Fibroblast of skin of right biceps (primary cell): ENCODE measurements around the gene ABCC8.

ENCODE experiments used
- DNase-seq: peaks from one replicate; pipeline ENCODE4 v3.0.0-alpha.2; 2013

The ABCC8 gene

DNA sequence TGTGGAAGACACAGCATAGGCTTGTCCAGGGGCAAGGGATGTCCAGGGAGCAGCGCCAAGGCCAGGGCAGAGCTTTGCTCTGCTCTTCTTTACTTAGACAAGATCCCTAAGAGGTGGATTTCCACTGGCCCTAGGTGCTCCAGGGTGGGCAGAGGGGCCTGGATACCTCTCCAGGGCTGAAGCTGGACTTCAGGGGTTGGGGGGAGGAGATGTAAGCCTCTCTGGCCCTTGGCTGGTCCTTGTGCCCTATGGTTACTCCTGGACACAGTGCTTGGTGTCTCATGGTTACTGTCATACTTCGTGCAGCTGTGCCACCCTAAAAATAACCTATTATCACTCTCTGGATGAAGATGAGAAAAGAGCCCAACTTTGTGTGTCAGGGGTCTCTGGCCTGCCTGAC is 75.3 kb downstream of the ABCC8 start:
- no peak for DNase-seq

DNA sequence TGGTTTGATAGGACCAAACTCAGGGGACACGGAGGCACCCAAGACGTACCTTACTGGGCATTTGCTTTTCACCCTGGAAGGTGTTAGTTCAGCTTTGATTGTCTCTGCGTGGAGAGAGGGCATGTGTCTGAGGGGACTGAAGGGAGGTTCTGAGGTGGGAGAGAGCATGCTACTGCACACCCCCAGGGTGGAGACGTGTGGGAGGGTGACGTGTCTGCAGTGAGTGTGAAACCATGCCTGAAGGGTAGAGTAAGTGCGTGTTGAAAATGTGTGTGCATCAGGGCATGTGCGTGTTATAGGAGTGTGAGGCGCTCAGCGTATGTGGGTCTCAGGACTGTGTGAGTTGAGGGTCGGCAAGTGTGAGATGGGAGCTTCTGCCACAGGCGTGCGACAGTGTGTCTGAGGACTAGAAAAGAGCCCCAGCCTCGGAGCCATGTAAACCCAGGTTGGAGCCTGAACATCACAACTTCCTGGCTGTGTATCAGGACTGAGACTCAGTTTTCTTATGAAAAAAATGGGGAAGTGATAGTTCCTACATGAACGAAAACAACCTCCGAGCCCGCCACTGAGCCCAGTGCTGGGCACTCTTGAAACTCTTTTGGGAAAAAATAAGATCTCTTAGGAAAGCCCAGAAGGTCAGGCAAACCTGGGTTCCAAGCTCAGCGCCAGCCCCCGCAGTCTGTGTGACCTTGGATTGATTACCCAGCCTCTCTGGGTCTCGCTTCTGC is 76.4 kb downstream of the ABCC8 start:
- no peak for DNase-seq

DNA sequence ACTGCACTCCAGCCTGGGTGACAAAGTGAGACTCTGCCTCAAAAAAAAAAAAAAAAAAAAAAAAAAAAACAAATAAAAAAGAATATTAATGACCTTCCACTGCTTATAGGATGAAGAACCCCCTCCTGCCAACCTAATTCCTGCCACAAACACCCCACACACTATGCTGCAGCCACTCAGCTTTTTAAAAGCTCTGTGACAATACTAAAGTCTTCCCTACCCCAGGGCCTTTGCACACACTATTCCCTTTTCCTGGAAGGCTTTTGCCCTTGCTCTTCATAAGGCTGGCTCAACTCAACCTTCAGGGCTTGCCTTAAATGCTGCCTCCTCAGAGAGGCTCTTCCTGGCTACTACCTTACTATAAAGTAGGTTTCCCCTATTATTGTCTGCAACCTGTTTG is 77.4 kb downstream of the ABCC8 start:
- DNase-seq = no peak

DNA sequence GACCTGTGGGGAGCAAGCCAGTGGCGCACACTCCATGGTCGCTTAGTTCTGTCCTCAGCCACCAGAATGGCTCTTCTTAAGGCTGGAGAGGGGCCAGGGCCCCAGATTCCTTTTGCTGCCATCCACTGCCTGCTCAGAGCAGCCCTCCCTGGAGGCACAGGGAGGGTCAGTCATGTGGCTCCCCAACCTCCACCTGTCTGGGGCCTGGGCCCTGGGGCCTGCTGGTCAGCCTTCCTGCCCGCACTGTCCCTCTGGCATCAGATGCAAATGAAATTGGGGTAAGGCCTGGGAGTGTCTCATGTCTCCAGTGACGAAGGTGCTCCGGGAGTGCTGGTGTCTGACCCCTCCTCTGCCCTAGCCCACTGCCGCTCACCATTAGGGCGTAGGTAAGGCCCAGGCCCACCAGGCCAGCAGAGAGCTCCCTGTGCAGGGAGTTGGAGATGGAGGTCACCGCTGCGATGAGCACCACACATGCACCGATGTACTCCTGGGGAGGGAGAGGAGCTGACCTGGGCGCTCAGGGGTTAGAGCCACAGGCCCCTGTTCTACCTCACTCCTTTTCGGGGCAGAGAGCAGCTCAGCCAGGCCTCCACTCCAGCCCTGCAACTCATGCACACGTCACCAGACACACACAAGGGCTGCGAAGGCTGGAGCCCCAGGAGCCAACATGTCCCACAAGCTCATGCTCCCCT is 79.2 kb downstream of the ABCC8 start:
- no peak for DNase-seq

DNA sequence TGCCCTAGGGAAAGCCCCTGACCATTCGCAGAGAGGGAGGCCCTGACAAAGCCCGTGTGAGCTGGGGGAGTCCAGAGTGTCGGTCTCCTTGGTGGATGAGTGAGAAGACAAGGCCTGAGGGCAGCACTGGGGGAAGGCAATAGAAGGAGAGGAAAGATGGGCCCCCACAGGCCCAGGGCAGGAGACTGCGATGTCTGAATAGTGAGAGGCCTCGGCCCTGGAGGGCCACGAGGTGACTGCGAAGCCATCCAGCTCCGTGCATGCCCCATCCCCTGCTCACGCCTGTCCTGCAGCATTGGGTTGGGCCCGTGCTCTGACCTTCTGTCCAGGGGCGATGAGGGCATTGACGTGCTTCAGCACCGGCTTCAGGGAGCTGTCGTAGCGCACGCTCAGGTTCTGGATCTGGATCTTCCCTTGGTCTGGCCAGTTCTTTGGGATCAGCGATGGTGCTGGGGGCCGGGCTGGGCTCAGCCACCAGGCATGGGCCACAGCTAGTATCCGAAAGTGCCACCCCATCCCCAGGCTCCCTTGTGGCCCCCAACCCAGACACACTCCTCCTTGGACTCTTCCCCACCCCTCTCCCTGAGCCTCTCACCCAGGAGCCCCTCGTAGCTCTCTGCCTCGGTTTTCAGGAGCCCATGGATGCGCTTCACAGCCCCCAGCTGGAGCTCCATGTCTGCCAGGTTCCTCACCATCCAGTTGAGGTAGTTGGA is 79.9 kb downstream of the ABCC8 start:
- DNase-seq = no peak

DNA sequence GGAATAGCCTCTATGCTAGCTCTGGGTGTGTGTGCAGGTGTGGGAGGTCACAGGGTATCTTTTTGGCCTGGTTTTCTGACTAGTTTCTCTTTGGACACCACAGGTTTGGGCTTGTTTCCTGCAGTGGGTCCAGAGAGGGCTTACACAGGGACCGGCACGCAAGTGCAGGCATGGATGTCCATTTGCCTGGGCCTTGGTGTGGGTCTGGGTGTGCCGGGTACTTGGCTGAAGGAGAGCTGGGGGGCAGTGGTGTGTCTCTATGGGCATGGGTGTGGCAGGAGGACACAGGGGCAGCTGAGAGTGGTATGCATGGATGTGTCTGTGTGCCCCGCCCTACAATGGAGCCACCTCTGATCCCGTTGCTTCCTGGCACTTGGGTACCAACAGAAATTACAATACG is 80.7 kb downstream of the ABCC8 start:
- no peak for DNase-seq

DNA sequence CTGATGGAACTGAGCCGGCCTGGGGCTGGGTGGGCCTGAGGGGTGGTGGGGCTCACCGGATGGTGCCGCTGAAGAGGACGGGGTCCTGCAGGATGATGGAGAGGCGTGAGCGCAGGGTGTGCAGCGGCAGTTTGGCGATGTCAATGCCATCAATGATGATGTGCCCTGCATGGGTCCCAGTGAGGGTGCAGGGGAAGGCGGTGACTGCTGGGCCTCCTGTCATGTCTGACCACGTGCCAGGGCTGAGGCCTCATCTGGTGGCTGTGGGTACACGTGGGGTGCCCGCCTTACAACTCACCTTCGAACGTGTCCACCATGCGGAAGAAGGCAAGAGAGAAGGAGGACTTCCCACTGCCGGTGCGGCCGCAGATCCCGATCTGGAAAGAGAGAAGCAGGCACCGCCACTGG is 81.1 kb downstream of the ABCC8 start:
- no peak for DNase-seq

DNA sequence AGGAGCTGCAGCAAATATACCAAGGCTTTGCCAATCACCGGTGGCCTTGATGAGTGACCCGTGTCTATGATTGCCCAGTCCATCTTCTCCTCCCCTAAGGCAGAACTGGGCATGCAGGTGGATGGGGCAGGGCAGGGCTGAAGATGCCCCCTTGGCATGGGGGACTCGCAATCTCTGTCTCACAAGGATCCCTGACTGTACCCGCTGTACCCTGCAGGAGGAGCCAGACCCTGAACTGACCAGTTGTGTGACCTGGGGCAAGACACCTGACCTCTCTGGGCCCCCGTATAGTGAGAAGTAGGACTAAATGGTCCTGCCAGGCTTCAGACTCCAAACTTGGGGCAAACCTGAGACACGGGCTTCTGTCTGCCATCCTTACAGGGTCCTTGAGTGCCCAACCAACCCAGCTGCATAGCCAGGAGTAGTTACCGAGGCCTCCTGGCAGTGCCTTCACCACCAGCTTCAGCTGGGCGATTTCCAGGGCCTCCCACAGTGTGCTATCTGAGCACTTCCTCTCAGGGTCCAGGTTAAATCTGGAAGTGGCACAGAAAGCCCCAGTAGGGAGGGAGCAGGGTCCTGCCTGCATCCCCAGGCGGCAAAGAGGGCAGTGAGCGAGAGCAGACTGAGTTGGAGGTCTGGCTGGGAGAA is 81.8 kb downstream of the ABCC8 start:
- DNase-seq = no peak

DNA sequence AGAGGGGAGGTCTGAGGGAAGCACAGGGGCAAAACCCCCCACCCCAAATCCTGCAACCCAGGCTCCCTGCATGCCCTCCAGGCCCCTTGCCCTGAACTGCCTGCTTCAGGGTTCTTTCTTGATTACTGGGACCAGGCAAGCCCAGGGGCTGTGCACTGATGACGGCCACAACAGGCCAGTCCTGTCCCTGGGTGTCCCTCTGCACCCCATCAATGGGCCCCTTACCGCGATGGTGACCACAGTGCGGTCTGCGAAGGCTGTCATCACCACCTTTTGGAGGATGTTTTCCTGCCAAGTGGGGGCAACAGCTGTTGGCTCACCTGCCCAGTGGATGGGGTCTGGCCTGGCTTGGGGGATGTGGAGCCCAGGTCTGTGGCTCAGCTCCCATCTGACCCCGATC is 83.2 kb downstream of the ABCC8 start:
- no peak for DNase-seq

DNA sequence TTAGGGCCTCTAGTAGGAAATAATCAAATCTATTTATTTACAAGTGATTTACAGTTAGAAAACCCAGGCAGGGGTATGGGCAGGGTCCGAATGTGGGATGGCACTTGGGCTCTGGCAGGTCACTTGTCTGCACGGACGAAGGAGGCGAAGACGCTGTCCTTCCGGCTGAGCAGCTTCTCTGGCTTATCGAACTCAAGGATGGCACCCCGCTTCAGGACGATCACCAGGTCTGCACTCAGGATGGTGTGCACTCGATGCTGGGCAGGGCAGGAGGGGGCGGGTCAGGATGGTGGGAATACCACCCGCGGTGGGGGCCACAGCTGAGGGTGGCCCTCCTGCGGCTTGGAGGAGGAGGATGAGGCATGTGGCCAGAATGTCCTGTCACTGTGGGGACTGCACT is 83.8 kb downstream of the ABCC8 start:
- DNase-seq = no peak

DNA sequence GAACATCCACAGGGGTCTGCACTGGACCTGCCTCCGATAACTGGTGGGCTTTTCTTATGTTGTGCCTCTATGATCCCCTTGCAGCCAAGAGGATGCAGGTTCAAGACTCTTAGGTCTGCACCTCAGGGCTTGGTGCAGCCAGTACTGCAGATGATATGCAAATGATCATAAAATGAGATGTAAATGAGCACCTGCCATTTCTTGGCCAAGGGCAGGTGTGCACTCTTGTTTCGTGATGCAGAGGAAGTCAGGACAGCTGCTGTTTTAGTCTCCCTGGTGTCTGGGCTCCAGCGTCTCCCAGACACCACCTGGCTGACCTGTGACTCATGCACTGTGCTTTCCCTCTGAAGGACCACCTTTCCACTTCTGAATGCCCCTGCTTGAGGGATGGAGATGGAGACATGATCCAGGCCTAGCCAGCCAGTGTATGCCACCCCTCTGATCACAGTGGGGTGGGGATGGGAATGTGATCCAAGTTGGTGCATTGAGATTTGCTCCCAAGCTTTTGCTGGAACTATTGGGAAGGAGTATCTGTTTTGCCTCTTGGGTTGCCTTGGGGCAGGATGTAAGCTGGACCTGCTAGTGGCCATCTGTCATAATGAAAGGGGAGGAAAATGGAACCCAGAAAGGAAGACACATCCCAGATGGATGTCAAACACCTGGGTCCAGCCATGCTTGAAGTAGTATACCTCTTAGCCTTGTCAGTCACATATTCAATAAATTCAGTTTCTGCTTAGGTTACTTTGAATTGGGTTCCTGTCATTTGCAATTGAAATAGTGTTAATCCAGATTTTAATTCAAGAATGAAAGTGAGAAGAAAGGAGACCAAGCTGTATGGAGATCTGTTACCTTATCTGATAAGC is 84.9 kb downstream of the ABCC8 start:
- DNase-seq = no peak

DNA sequence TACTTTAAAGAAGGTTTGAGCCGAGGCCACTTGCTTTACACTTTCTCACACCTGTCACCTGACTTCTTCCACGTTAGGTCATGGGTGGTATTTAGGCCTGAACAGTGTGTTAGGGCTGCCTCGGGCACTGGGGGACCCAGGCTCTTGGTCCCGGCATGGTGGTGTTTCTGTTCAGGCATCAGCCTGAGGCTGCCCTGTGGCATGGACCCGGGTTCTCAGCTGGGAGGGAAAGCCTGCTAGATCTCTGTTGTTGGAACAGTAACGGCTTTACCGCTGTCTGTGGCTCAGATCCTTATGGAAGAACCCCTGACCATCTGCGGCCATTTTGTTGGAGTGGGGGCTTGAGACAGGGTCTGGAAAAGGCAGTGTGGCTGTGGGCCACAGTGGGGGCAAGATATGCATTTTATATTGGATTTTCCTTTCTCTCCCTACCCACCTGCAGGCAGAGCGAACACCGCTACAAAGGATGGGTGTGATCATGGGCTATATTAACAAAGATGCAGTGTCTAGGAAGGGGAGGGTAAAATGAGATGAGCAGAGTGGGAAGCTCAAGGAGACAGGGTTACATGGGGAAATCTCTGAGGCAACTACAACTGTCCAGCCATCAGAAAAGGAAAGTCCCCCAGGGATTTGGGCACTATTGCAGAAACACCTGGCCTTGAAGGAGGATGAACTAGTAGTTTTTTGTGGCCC is 86.5 kb downstream of the ABCC8 start:
- DNase-seq = no peak

DNA sequence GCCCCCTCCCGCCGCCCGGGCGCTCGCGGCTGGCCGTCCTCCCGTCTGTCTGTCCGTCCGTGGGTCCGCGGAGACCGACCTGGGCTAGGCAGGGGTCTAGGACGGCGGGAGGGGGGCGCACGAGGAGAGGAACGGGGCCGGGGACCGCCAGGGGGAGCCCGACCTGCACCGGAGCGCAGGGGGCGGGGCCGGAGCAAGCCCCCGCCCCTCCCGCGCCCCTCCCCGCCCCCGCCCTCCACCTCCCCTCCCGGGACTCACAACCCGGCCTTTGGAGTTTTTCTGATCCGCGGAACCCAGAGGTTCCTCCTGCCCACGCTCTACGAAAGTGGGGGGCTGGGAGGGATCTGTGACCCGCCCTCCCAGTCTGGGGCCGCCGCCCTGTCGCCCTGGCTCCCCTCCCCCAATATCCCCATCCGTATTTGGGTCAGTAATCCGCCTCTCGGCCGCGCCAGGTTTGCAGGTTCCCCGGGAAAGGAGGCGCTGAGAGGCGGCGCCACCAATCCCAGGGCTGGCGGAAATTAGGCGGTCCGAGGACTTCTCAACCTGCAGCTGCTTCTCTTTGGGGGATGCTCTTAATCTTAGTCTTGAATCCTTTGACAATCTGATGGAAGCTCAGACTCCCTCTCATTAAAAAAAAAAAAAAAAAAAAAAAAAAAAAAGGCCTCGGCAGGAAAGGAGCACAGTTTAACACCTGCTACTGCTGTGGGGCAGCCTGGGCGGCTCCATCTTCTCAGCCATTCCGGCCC is 87.3 kb downstream of the ABCC8 start:
- peak; percentile 32 for DNase-seq

DNA sequence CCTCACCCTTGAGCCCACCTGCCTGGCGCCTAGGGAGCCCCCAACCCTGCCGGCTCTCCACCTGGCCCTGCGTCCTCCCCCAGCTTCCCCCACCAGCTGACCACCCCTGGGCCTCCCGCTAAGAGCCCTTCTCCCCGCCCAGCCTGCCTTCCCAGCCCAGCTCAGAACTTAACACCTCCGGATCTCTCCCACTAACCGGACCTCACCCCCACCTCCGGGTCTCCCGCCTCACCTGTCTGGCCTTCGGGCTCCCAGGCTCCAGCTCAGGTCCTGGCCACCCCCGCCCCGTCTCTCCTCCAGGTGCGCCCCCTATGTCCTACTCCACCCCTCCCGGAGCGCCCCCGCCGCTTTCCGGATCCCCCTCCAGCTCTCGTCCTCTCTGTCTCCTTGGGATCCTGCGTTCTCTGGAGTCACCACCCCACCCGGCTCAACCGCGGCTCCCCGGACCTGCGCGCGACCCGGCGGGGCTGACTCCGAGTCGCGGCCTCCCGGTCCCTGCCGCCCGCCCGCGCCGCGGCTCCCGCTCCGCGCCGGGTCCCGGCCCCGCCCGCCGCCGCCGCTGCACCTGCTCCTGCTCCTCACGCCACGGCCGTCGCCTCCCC is 87.9 kb downstream of the ABCC8 start, which contains the start of gene KCNJ11:
Gene KCNJ11, minus strand, starts transcription at position 51 of the 602 bp plus-strand sequence. CDS start 568 bp downstream, outside the sequence.
- no peak for DNase-seq

DNA sequence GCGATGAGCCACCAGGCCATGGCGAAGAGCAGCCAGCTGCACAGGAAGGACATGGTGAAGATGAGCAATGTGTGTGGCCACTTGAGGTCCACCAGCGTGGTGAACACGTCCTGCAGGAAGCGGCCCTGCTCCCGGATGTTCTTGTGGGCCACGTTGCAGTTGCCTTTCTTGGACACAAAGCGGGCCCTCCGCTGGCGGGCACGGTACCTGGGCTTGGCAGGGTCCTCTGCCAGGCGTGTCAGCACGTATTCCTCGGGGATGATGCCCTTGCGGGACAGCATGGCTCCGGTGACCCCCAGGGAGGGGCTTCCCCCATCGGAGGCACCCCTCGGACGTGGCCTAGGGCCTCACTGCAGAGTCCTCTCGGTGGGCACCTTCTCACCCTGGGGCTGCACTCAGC is 88.8 kb downstream of the ABCC8 start:
- DNase-seq = no peak

DNA sequence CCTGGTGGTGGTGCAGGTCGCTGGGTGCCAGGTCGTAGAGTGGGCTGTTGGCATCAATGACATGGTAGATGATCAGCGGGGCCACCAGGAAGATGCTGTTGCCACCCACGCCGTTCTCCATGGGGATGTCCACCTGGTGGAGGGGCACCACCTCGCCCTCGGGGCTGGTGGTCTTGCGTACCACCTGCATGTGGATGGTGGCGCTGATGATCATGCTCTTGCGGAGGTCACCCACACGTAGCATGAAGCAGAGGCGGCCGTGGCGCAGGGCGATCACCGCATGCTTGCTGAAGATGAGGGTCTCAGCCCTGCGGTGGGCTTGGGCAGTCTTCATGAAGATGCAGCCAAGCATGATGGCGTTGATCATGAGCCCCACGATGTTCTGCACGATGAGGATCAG is 89.4 kb downstream of the ABCC8 start:
- DNase-seq = no peak

DNA sequence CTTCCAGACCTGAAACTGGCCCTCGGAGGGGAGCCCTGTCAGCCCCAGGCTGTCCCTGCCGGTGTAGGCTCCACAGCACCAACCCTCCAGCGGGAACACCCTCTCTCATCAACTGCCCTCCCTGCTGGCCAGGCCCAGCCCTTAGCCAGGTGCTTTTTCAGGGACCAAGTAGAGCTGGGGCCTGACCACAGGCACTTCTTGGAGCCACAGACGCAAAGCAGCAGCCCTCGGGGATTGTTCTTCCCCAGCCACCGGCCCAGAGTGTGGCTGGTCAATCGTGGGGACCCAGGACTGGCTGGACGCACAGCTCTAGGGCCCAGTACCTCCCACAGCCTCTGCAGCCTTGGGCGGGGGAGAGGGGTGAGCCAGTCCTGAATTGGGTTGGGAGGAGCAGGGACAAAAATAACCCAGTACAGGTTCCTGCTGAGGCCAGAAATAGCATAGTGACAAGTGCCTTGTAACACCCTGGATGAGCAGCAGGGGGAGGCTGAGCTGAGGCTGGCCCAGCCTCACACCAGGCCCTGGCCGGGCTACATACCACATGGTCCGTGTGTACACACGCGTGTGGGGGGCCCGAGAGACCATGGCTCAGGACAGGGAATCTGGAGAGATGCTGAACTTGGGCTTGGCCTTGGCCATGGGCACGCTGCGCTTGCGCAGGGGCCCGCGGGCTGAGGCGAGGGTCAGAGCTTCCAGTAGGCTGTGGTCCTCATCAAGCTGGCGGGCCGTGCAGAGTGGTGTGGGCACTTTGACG is 90.1 kb downstream of the ABCC8 start:
- DNase-seq = peak; percentile 18

DNA sequence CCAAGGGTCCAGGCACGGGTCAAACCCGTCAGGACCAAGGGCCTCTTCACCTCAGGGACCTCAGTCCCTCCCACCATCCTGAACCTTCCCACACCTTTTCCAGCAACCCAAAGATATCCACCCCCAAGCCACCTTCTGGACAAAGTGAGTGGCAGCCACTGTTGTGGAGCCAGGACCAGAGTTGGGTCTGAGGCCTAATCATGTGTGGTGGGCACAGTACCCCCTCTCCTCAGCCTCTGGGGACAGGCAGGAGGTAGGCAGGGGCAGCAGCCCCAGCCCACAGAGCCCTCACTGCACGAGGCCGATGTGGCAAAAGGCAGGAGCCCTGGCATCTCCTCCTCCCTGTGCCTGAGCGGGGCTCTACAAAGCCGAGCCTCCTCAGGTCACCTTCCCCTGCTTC is 90.7 kb downstream of the ABCC8 start:
- DNase-seq = no peak

DNA sequence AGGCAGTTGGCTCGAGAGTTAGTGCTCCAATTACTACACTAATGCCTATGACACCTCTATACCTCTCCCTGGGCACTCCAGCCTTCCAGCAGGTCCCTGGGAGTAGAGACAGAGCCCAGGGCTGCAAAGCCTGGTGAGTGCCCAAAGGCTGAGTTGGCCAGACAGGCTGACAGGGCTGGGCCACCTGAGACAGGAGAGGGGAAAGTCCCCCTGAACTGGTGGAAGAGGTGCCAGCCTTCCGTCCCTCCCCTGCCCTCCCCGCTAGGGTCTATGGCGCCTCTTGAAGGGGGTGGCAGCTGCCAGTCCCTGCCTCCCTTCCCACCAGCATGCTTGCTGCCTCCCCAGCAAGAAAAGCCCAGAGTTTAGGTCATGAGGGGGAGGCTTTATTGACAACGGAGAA is 91.2 kb downstream of the ABCC8 start:
- DNase-seq = no peak

DNA sequence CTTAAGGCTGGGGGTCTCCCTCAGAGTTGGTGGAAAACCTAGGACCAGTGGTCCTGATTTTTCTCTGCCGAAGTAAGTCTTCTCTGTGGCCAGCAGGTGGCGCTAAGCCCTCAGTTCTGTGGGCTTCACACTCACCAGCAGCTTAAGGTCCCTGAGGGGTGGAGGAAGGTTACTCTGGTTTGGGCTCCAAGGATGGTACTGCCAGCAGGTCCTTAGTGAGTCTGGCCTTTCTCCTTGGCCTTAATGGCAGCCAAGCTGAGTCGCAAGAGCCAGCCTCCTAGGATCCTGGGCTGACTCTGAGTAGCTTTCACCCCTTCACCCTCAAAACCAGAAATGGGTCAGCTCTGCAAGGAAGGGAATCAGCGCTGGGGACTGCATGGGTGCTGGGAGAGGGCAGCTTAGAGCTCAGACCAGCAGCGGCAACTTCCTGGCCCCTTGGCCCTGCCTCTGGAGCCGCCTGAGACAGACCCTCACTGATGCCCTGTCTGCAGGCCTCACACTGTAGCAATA is 92.6 kb downstream of the ABCC8 start:
- DNase-seq = peak; percentile 76
